Colonic mucosa (tissue), 4 donors: ENCODE data around the gene CLIC5. TPM values are rescaled to one million over a fixed set of nuclear protein-coding genes. Genes with fewer than 3 reads are reported as not detected.

Source experiments
- DNase-seq: peaks from one replicate; pipeline ENCODE4 v3.0.0-alpha.2; 2020
- H3K27ac ChIP-seq: fragments of 200-600 bp; one replicate; pipeline ENCODE4 v1.8.0; 2021
- H3K27me3 ChIP-seq: fragments of 200-600 bp; one replicate; pipeline ENCODE4 v1.8.0; 2021
- H3K36me3 ChIP-seq: fragments of 200-600 bp; one replicate; pipeline ENCODE4 v1.8.0; 2021
- H3K4me1 ChIP-seq: fragments of 200-600 bp; one replicate; pipeline ENCODE4 v1.8.0; 2021; ENCODE audit warnings: mild to moderate bottlenecking
- H3K4me3 ChIP-seq: fragments of 200-600 bp; one replicate; pipeline ENCODE4 v1.8.0; 2021
- H3K9ac ChIP-seq, 2 donors: one replicate each; pipeline ENCODE4 v1.7.0; 2013; ENCODE audit warnings: control low read depth in 2 of 2, low read depth in 2 of 2, low read length in 2 of 2
- H3K9me3 ChIP-seq: fragments of 200-600 bp; one replicate; pipeline ENCODE4 v1.8.0; 2021
- CTCF ChIP-seq: fragments of 200-600 bp; IDR thresholded peaks from one replicate; pipeline ENCODE4 v1.8.0; 2022; ENCODE audit warnings: antibody characterized with exemption, mild to moderate bottlenecking
- intact Hi-C: fragments of 100-400 bp; cut with DNase I; formaldehyde crosslinking; loops from one replicate; pipeline ENCODE4 v1.14.1; 2022
- total RNA-seq, 2 donors: library from RNA; stranded (reverse); fragmentation: NEBNext Ultra II Directional in 1 of 2; extraction: Animal tissue kit (Norgen Biotek cat#: 25700) in 1 of 2; gene quantifications; one replicate each; pipeline ENCODE4 v1.2.1, GENCODE V29; 2021
- donor health status: healthy.
- donor health status: DM: no; HTN: no; CAD: no.
- donor health status: DM: no; HTN: no; CAD: no.

The CLIC5 gene
- 10 to 100 TPM; 72.8 to 74.9 TPM for total RNA-seq

GRCh38 chr6:46015119-46015968 is at the start of gene CLIC5:
TSS of gene CLIC5 (minus strand) at chr6:46015860. CDS start at chr6:46015542, 318 bp downstream.
- peak; percentile 70 for DNase-seq
- H3K27ac ChIP-seq: peak within 1 kb of the TSS; percentile 72
- TF ChIP-seq CTCF: no peak
- H3K9me3 ChIP-seq: no peaks in the 10 kb centered on the region
- H3K4me3 ChIP-seq: peak within 1 kb of the TSS; percentile 55
- no peaks in the 10 kb centered on the region for H3K36me3 ChIP-seq
- intact Hi-C loops: loop anchor here (5.0 kb wide), 1 partner anchor 68 kb away; no protein-coding TSS in a partner anchor
- peaks cover 3% of the 10 kb centered on the region for H3K4me1 ChIP-seq
- H3K27me3 ChIP-seq: no peaks in the 10 kb centered on the region
- H3K9ac ChIP-seq: peak within 1 kb of the TSS; percentile 80 to 88

- no peaks in the 10 kb centered on the region for H3K27me3 ChIP-seq
- peak overlapping the region; percentile 3 for H3K27ac ChIP-seq
- H3K9me3 ChIP-seq: no peaks in the 10 kb centered on the region
- H3K4me3 ChIP-seq: no peak overlapping the region
- no peak for TF ChIP-seq CTCF
- no peaks in the 10 kb centered on the region for H3K4me1 ChIP-seq
- intact Hi-C loops: no loop called here
- H3K9ac ChIP-seq: no peak overlapping the region
- no peak for DNase-seq
- no peaks in the 10 kb centered on the region for H3K36me3 ChIP-seq
Measured at GRCh38 chr6:46062991-46063390, 47.3 kb upstream of the CLIC5 start.

- TF ChIP-seq CTCF: no peak
- Histone ChIP-seq H3K9me3 (no peaks in the 10 kb centered on the region), H3K27me3 (no peaks in the 10 kb centered on the region), H3K4me3 (no peak overlapping the region), H3K36me3 (no peaks in the 10 kb centered on the region), H3K27ac (peak overlapping the region; percentile 3), H3K4me1 (no peaks in the 10 kb centered on the region), H3K9ac (peak overlapping the region in 1 of 2 donors; percentile 6)
- intact Hi-C loops: no loop called here
- DNase-seq: peak; percentile 53
Measured at GRCh38 chr6:46062312-46062711, 46.7 kb upstream of the CLIC5 start.

DNA sequence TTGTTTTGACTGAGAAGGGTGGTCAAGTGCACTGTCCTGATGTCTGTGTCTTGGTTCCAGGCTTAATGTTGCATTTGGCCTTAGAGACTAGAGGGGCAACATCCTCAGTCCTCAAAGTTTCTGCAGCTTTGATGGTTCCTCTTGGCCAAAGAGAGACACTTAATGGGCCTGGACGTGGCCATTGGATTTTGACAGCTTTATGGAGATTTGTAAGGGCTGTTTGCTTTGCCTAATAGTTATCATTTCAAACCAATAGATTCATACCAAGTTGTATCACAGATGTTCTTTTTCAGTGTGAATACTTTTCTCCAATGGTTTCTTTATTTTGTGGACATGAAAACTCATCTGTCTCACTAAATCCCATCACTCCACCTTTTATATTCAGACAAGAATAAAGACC is 45.8 kb upstream of the CLIC5 start:
- Histone ChIP-seq H3K36me3 (no peaks in the 10 kb centered on the region), H3K4me3 (no peak overlapping the region), H3K4me1 (no peaks in the 10 kb centered on the region), H3K9ac (no peak overlapping the region), H3K9me3 (no peaks in the 10 kb centered on the region), H3K27me3 (no peaks in the 10 kb centered on the region), H3K27ac (peak overlapping the region; percentile 43)
- intact Hi-C loops: no loop called here
- no peak for TF ChIP-seq CTCF
- no peak for DNase-seq

- TF ChIP-seq CTCF: no peak
- intact Hi-C loops: no loop called here
- H3K4me1 ChIP-seq: peaks cover 8% of the 10 kb centered on the region
- H3K4me3 ChIP-seq: no peak overlapping the region
- H3K36me3 ChIP-seq: no peaks in the 10 kb centered on the region
- H3K9ac ChIP-seq: no peak overlapping the region
- no peaks in the 10 kb centered on the region for H3K9me3 ChIP-seq
- no peaks in the 10 kb centered on the region for H3K27me3 ChIP-seq
- DNase-seq: no peak
- H3K27ac ChIP-seq: peak overlapping the region; percentile 43
Measured at GRCh38 chr6:46059608-46060007, 43.9 kb upstream of the CLIC5 start.
